GM12874 (cell line): ENCODE results near the gene IQSEC3.

Experiments used
- TF ChIP-seq, protein P1 (sequence below): IDR thresholded peaks from 2 replicates; pipeline ENCODE4 v1.5.1; 2011; ENCODE audit warnings: low read depth, mild to moderate bottlenecking, control low read depth, low read length, moderate library complexity; ENCODE audit not compliant: insufficient read depth

The IQSEC3 gene

DNA sequence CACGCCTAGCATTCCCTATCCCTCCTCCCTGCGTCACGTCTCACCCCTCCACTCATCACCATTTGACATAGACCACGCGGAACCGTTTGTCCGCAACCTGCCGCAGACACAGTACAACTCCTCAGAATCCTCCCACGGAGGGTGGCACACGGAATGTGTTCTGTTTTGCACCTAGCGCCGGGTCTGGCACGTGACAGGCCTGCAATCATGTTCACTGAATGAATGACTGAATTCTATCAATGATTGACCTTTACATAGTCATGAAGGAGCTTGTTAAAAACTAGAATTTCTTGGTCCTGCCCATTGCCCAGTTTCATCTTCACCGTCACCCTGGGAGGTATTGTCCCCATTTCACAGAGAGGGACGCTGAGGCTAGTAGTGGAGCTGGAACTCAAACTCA is 142.7 kb downstream of the IQSEC3 start:
- TF ChIP-seq, protein P1, sequence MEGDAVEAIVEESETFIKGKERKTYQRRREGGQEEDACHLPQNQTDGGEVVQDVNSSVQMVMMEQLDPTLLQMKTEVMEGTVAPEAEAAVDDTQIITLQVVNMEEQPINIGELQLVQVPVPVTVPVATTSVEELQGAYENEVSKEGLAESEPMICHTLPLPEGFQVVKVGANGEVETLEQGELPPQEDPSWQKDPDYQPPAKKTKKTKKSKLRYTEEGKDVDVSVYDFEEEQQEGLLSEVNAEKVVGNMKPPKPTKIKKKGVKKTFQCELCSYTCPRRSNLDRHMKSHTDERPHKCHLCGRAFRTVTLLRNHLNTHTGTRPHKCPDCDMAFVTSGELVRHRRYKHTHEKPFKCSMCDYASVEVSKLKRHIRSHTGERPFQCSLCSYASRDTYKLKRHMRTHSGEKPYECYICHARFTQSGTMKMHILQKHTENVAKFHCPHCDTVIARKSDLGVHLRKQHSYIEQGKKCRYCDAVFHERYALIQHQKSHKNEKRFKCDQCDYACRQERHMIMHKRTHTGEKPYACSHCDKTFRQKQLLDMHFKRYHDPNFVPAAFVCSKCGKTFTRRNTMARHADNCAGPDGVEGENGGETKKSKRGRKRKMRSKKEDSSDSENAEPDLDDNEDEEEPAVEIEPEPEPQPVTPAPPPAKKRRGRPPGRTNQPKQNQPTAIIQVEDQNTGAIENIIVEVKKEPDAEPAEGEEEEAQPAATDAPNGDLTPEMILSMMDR, result no peak

DNA sequence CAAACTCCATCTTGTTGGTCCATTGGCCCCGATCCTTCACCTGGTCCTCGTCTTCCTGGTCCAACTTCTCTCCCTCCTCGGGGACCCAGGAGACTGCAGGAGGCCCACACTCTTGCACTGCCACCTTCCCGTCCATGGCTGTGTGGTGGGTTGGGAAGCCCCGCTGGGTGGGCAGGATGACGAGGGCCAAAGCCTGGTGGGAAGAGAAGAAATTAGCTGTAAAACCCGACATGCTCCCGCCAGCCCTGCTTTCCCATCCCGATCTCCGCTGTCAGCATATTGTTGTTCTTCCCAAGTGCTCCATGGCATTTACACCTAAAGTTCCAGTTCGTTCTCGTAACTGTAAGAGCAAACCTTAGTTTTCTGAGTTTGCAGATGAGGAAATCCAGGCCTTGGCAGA is 143.3 kb downstream of the IQSEC3 start:
- TF ChIP-seq, protein P1, result no peak

DNA sequence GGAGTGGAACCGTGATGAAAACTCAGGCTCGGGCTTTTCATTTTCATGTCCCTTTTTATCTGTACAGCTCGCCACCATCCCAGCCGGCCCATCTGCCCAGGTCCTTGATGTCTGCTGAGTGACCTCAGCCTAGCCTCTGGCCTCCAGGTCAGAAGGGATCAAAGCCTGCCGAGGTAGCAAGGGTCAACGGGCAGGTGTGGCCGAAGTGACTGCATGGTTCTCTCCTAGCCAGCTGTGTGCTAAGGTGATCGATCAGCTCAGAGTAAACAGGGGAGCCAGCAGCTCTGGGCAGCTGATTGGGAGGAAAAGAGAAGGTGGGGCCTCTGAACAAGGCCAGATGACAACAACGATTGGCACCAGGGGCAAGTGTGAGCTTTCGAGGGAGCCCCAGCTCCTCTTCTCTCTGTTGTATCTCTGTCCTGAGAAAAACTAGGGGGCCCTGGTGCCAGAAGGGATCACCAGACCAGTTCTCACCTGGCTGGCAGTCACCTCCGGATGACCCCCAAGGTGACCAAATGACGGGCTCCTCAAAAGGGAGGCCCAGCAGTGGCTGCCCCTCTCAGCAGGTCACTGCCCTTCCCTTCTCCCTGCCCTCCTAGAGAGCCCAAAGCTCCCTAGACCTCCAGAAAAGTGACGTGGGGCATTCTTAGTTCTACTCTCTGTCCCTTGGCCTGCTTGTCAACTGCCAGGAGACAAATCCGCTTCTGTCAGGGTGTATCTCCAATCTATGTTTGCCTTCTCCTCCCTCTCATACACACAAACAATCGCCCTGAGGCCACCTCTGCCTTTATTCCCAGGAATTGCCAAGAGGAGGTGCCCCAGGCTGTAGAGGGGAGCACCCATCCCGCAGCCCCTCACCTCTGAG is 143.9 kb downstream of the IQSEC3 start:
- TF ChIP-seq, protein P1, result no peak

DNA sequence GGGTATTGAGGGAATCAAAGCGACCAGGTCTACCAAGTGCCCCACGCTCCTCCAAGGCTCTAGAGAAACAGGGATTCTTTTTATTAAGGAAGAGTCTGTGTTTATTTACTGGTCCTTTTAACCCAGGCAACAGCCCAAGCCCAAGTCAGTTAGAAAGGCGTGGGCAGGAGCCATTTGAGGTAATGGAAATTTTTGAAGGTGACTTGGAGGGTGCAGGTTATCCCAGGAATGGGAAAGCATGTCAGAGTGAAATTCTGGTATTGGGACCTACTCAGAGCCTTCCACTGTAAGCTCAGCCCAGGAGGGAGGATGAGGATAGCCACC is 144.5 kb downstream of the IQSEC3 start:
- TF ChIP-seq, protein P1, result no peak

DNA sequence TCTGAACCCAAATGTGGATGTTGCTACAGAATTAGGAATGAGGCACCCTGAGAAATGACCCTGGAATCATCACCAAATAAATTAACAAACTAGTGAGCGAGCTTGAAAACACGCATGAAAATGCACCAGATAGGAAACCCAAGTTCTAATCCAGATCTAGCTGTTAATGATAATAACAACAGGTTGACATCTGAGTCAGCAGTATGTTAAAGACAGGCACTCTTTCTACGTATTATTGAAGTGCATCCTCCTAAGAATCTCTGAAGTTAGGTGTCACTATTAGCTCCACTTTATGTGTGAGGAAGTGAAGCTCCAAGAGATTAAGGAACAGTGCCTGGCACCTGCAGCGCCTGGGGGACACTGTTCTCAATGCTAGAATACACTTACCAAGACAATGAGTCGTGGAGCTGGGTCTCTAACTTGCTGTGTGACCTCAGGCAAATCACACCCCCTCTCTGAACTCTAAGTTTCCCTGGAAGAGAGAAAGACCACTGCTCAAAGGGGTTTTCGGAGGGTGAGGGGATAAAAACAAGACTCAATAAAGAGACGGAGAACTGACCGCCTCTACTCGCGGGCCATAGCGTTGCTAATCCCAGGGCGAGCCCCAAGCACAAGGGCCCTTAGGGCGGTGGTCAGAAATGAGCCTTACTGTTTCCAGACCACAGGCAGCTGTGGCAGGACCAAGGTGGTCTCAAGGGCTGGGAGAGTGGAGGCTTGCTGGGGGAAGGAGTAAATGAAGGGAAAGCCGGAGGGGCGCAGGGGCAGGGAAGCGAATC is 145.3 kb downstream of the IQSEC3 start:
- TF ChIP-seq, protein P1, result no peak

DNA sequence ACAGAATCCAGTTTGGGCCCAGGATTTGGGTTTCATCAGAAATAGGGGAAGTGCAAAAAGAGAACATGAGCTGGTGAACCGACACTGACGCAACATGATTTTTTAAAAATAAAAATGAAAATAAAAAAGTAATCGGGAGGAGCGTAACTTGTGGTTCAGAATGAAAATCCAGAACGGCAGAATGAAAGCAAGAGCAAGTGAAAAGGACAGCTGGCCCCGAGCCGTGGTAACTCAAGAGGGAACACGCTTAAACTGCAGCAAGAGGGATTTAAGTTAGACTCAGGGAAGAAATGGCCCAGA is 145.8 kb downstream of the IQSEC3 start:
- TF ChIP-seq, protein P1, result no peak

DNA sequence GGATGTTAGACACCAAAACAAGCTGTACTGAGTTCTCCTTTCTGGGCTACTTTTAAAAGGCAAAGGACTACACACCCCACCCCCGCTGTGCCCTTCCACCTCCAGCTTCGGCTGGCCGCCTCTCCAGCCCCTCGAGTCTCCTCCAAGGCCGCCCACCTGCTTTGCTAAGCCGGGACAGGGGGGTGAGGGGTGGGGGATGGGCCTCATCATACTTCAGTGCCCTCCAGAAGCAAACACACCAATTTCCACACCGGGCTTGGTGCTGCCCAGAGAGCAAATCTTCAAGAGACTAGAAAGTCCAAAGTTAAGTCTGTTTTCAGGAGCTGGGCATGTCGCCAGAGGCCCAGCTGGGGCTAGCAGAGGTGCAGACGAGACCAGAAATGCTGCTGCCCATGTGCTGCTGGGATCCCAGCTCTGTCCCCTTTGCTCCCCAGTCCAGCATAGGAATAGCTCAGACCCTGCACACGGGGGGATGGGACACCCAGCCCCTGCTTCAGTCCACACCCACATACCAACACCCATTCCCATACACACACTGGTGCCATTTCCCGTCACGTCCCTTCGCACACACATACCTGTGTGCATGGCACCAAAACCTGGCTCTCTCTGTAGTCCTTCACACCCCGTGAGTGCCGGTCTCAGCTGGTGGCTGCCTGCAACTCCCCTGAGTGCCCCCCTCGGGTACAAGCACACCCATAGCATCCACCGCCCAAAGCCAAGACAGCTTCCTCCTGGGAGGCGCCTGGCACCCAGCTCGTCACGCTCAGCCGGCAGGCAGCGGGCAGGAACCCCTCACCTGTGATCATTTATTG is 146.4 kb downstream of the IQSEC3 start:
- TF ChIP-seq, protein P1, result no peak
